GM10266 (cell line): ENCODE measurements around the gene KIF3B.

Experiments used
- DNase-seq: peaks from one replicate; pipeline ENCODE4 v3.0.0; 2012; ENCODE audit errors: extremely low spot score
- CTCF ChIP-seq: IDR thresholded peaks from 2 replicates; pipeline ENCODE4 v1.5.1; 2012; ENCODE audit warnings: mild to moderate bottlenecking, low read depth; ENCODE audit not compliant: control insufficient read depth, insufficient read depth; ENCODE audit errors: missing control alignments

The KIF3B gene

GRCh38 chr20:32277361-32278198, at the start of gene KIF3B:
KIF3B (plus strand) TSS chr20:32277651; CDS start chr20:32309778, 32,127 bp downstream.
- TF ChIP-seq CTCF, result no peak
- DNase-seq, result peak; percentile 96

- no peak for DNase-seq
- no peak for TF ChIP-seq CTCF
Measured at GRCh38 chr20:32227744-32228688, 49.4 kb upstream of the KIF3B start.

DNA sequence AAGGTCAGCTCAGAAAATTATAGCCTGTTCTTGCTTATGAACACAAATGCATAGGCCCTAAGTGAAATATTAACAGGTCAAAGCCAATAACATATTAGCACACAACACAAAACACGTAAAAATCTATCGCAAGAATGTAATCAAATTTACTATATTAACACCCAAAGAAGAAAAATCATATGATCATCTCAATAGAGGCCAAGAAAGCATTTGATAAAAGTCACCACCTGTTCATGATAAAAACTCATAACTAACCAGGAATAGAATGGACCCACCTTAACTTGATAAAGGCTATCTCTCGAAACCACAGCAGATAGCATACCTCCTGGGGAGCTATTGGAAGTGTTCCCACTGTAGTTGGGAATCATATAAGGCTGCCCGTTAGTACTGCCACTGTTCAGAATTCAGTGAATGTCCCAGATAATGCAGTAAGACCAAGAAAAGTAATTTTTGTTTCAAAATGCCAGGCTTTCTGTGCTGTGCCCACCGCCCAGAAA, 48.2 kb upstream of the KIF3B start:
- no peak for TF ChIP-seq CTCF
- no peak for DNase-seq

DNA sequence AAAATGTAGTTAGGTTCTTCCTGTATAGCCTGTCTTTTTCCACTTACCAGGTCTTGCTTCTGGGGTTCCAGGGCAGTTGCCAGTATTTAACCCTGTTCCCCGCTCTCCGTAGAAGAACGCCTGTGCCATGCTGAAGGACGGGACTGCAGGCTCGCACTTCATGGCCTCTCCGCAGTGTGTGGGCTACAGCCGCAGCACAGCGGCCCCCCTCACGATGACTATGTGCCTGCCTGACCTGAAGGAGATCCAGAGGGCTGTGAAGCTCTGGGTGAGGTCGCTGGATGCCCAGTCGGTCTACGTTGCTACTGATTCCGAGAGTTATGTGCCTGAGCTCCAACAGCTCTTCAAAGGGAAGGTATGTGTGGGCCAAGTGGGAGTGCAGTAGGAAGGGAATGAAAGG, 46.7 kb upstream of the KIF3B start:
- no peak for DNase-seq
- no peak for TF ChIP-seq CTCF

- DNase-seq, result no peak
- TF ChIP-seq CTCF, result no peak
Measured at GRCh38 chr20:32231245-32231644, 46.2 kb upstream of the KIF3B start.

DNA sequence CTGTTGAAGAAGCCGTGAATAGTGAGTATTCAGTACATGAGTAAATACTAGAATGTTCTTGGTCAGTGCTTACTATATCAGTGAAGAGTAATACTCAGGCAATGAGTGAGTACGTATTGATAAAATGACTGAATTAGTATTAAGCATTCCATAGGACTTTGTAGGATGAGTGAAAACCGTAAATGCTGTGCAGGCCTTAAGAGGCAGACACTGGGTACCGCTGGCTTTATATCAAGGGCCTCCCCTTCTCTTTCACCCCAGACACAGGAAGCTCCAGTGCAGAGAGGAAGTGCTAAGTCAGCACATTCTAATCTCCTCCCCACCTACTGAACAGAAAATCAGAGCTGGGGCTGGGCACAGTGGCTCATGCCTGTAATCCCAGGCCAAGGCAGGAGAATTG, 45.6 kb upstream of the KIF3B start:
- peak; percentile 44 for DNase-seq
- no peak for TF ChIP-seq CTCF
